ENCODE results near the gene OPCML.

OPCML gene

DNA sequence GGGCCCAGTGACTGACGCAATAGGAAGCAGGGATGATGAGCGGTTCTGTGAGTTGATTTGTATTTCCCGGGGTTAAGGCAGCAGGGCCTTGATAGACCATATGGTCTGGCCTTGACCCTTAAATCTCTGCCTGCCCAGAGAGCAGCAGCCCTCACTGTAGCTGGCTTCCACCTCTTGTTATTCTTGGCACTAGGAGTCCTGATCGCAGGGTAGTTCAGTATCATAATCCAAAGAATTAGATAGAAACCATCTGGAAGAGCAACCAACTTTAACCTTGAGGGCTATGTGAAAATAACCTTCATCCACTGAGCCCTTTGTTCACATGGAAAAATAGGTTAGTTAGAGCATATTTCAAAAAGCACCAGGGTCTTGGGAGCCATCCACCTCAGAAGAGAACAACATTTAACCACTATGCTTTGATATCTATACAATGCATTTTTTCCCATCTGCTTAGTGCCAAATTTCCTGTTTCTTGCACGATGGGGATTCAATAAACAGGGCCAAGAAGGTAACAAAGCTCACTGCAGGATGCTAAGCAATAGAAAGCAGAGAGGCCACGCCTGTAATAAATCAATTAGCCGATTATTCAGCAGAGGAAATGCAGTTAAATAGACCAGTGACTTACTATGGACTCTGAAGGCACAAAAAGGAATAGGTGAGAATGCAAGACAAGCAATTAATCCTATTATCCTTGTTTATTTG, 761.3 kb downstream of the OPCML start:
- no peaks in the 10 kb centered on the region for H3K36me3 ChIP-seq (ENCODE audit: control insufficient read depth in 2 of 2, insufficient read depth in 2 of 2, low read length in 2 of 2)
- no peak overlapping the region for H3K4me3 ChIP-seq (ENCODE audit: low read length in 2 of 2)
- peaks cover 0 to 3% of the 10 kb centered on the region in 2 donors for H3K9me3 ChIP-seq (ENCODE audit: control insufficient read depth in 2 of 2, low read length in 2 of 2)
- no peak overlapping the region for H3K27ac ChIP-seq (ENCODE audit: low read length)
- H3K4me1 ChIP-seq (ENCODE audit: control insufficient read depth, insufficient read depth, low read length), result no peaks in the 10 kb centered on the region
- no peak overlapping the region for H3K9ac ChIP-seq (ENCODE audit: low read length in 2 of 2)
- no peaks in the 10 kb centered on the region for H3K27me3 ChIP-seq (ENCODE audit: control insufficient read depth in 1 of 2, insufficient read depth in 2 of 2, low read length in 2 of 2)

DNA sequence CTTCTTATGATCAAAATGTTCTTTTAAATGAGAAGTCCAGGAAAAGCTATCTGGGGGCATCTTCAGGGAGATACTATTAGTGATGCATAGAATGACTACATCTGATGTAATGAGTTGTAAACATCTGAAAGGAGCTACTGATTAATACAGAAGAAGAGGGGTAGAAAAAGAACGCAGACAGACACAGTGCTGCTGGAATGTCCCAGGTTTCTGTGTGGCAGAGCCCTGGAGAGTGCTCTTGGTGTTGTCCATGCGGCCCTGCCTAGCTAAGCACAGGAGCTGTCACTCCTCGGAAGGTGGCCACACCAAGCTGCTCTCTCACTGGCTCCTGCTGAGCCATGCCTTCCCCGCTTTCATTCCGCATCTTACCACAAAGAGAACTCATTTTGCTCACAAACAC, 768.8 kb downstream of the OPCML start:
- H3K9me3 ChIP-seq (ENCODE audit: control insufficient read depth in 2 of 2, low read length in 2 of 2), result peaks cover 0 to 3% of the 10 kb centered on the region in 2 donors
- no peak overlapping the region for H3K9ac ChIP-seq (ENCODE audit: low read length in 2 of 2)
- no peaks in the 10 kb centered on the region for H3K36me3 ChIP-seq (ENCODE audit: control insufficient read depth in 2 of 2, insufficient read depth in 2 of 2, low read length in 2 of 2)
- no peak overlapping the region for H3K4me3 ChIP-seq (ENCODE audit: low read length in 2 of 2)
- H3K4me1 ChIP-seq (ENCODE audit: control insufficient read depth, insufficient read depth, low read length), result no peaks in the 10 kb centered on the region
- no peaks in the 10 kb centered on the region for H3K27me3 ChIP-seq (ENCODE audit: control insufficient read depth in 1 of 2, insufficient read depth in 2 of 2, low read length in 2 of 2)
- H3K27ac ChIP-seq (ENCODE audit: low read length), result no peak overlapping the region

DNA sequence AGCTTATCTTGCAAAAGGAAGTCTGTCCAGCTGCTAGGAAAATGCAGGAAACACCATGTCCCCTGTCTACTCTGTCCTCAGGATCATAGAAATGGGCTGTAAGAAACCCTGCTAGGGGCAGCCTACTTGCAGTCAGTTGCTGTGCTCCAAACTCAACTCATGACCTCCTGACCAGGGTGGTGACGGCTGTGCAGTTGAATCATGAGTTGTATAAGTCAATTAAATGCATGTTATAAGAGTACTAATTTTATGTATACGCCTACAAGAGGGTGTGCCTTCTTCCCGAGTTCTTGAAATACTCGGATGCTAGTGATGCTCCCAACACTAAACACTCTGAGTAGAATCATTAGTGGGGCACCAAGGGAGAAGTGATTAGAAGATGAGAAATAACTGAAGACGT, 776.4 kb downstream of the OPCML start:
- Histone ChIP-seq H3K36me3 (ENCODE audit: control insufficient read depth in 2 of 2, insufficient read depth in 2 of 2, low read length in 2 of 2) (no peaks in the 10 kb centered on the region), H3K4me3 (ENCODE audit: low read length in 2 of 2) (no peak overlapping the region), H3K4me1 (ENCODE audit: control insufficient read depth, insufficient read depth, low read length) (no peaks in the 10 kb centered on the region), H3K27me3 (ENCODE audit: control insufficient read depth in 1 of 2, insufficient read depth in 2 of 2, low read length in 2 of 2) (no peaks in the 10 kb centered on the region), H3K9ac (ENCODE audit: low read length in 2 of 2) (no peak overlapping the region), H3K27ac (ENCODE audit: low read length) (no peak overlapping the region), H3K9me3 (ENCODE audit: control insufficient read depth in 2 of 2, low read length in 2 of 2) (no peaks in the 10 kb centered on the region)

DNA sequence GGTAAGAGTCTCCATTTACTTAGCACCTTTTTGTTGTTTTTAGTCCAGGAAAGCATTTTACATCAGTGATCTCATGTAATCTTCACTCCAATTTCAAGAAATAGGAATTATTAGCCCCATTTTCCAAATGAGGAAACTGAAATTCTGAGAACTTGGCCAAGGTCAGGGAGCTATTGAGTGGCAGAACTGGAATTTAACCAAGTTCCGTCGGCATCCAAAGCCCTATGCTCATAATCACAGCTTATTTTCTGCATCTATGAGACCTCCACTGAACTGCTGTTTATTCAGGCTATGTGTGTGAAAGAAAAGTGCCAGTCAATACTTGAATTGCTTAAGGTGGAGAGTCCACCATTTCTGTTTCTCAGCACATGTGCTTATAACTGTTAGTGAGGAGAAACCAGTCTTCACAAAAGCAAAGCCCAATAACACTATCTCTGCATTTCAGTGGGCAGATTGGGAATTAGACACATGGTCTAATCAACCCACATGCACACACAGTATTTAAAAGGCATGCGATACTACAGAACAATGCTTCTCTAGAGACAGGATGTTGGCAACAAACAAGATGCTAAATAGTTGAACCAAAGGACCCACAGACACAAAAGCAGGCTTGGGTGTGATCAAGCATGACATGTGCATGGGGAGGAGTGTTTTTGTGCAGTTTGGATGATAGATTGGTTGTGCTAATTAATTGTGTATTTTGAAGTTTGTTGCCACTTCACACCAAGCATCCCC, 780.6 kb downstream of the OPCML start:
- no peaks in the 10 kb centered on the region for H3K4me1 ChIP-seq (ENCODE audit: control insufficient read depth, insufficient read depth, low read length)
- H3K27me3 ChIP-seq (ENCODE audit: control insufficient read depth in 1 of 2, insufficient read depth in 2 of 2, low read length in 2 of 2), result no peaks in the 10 kb centered on the region
- H3K36me3 ChIP-seq (ENCODE audit: control insufficient read depth in 2 of 2, insufficient read depth in 2 of 2, low read length in 2 of 2), result no peaks in the 10 kb centered on the region
- H3K9ac ChIP-seq (ENCODE audit: low read length in 2 of 2), result no peak overlapping the region
- H3K4me3 ChIP-seq (ENCODE audit: low read length in 2 of 2), result no peak overlapping the region
- no peaks in the 10 kb centered on the region for H3K9me3 ChIP-seq (ENCODE audit: control insufficient read depth in 2 of 2, low read length in 2 of 2)
- no peak overlapping the region for H3K27ac ChIP-seq (ENCODE audit: low read length)

DNA sequence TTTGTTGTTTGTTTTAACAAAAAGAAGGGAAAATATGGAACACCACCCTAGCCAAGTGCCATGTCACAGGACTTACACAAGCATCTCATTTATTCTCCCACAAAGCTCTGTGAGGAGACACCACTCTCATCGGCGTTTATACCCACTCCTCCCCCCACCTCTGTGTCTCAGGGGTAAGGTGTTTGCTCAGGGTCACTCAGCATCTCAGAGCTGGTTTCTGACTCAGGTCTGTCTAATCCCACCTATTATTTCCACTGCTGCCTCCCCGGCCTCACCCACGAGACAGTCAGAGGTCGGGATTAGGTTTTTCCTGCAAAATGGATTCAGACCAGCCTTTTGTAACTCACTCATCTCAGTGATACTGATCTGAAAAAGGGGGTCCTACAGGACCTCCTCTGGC, 786.0 kb downstream of the OPCML start:
- Histone ChIP-seq H3K27ac (ENCODE audit: low read length) (no peak overlapping the region), H3K36me3 (ENCODE audit: control insufficient read depth in 2 of 2, insufficient read depth in 2 of 2, low read length in 2 of 2) (no peaks in the 10 kb centered on the region), H3K27me3 (ENCODE audit: control insufficient read depth in 1 of 2, insufficient read depth in 2 of 2, low read length in 2 of 2) (peaks cover 0 to 2% of the 10 kb centered on the region in 2 donors), H3K4me3 (ENCODE audit: low read length in 2 of 2) (no peak overlapping the region), H3K9me3 (ENCODE audit: control insufficient read depth in 2 of 2, low read length in 2 of 2) (peaks cover 0 to 2% of the 10 kb centered on the region in 2 donors), H3K4me1 (ENCODE audit: control insufficient read depth, insufficient read depth, low read length) (no peaks in the 10 kb centered on the region), H3K9ac (ENCODE audit: low read length in 2 of 2) (no peak overlapping the region)

DNA sequence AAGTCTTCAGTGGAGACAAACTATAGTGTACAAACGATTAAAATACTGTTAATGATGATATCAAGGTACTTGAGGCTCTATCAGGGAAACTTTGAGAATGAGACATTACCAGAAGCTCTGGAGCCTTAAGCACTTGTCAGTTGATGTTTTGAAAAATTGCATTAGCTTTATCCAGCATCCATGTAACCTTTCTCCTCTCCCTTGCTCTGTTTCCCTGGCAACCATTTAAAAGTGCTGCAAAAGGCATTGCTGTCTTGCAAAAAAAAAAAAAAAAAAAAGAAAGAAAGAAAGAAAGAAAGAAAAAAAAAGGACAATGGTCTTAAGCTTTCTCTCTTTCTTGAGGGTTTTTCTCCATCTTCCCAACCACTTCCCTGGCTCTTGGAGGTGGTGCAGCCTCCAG, 787.0 kb downstream of the OPCML start:
- H3K4me3 ChIP-seq (ENCODE audit: low read length in 2 of 2), result no peak overlapping the region
- H3K27me3 ChIP-seq (ENCODE audit: control insufficient read depth in 1 of 2, insufficient read depth in 2 of 2, low read length in 2 of 2), result peaks cover 0 to 2% of the 10 kb centered on the region in 2 donors
- H3K27ac ChIP-seq (ENCODE audit: low read length), result no peak overlapping the region
- no peaks in the 10 kb centered on the region for H3K36me3 ChIP-seq (ENCODE audit: control insufficient read depth in 2 of 2, insufficient read depth in 2 of 2, low read length in 2 of 2)
- peaks cover 0 to 2% of the 10 kb centered on the region in 2 donors for H3K9me3 ChIP-seq (ENCODE audit: control insufficient read depth in 2 of 2, low read length in 2 of 2)
- no peak overlapping the region for H3K9ac ChIP-seq (ENCODE audit: low read length in 2 of 2)
- no peaks in the 10 kb centered on the region for H3K4me1 ChIP-seq (ENCODE audit: control insufficient read depth, insufficient read depth, low read length)

DNA sequence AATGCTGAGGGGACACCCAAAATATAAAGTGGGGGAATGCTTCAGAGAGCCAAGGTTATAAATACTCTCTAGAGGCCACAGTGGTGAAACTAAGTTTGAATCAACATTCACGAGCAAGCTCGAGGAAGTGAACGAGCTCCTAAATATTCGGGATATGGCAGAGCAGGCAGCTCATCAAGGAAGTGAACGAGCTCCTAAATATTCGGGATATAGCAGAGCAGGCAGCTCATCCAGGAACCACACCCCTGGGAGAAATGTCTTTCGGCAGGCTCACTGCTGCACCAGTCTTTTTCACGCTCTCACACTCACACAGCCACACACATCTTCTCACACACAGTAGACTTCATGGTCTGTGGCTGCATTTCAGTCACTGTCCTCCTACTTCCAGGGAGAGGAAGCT, 787.5 kb downstream of the OPCML start:
- Histone ChIP-seq H3K4me3 (ENCODE audit: low read length in 2 of 2) (no peak overlapping the region), H3K27me3 (ENCODE audit: control insufficient read depth in 1 of 2, insufficient read depth in 2 of 2, low read length in 2 of 2) (peaks cover 0 to 2% of the 10 kb centered on the region in 2 donors), H3K9me3 (ENCODE audit: control insufficient read depth in 2 of 2, low read length in 2 of 2) (peaks cover 0 to 2% of the 10 kb centered on the region in 2 donors), H3K27ac (ENCODE audit: low read length) (no peak overlapping the region), H3K4me1 (ENCODE audit: control insufficient read depth, insufficient read depth, low read length) (no peaks in the 10 kb centered on the region), H3K9ac (ENCODE audit: low read length in 2 of 2) (no peak overlapping the region), H3K36me3 (ENCODE audit: control insufficient read depth in 2 of 2, insufficient read depth in 2 of 2, low read length in 2 of 2) (no peaks in the 10 kb centered on the region)

DNA sequence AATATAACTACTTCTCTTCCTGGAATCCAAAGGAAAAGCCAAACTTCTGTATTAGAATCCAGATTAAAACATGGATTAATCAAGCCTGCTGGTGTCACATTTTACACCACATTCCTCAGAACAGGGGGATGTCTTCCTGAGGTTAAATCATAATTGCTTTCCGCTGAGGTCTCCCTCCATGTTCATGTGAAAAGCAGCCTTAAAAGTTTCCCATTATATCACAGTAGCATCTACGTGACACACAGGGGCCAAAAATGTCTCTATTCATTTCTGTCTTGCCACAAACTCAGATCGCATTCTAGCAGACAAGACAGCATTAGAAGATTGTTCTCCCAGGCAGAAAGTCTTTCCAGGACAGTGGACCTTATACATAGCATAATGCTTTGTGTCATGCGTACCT, 788.7 kb downstream of the OPCML start:
- no peak overlapping the region for H3K9ac ChIP-seq (ENCODE audit: low read length in 2 of 2)
- no peaks in the 10 kb centered on the region for H3K36me3 ChIP-seq (ENCODE audit: control insufficient read depth in 2 of 2, insufficient read depth in 2 of 2, low read length in 2 of 2)
- no peak overlapping the region for H3K4me3 ChIP-seq (ENCODE audit: low read length in 2 of 2)
- no peak overlapping the region for H3K27ac ChIP-seq (ENCODE audit: low read length)
- no peaks in the 10 kb centered on the region for H3K4me1 ChIP-seq (ENCODE audit: control insufficient read depth, insufficient read depth, low read length)
- H3K27me3 ChIP-seq (ENCODE audit: control insufficient read depth in 1 of 2, insufficient read depth in 2 of 2, low read length in 2 of 2), result peaks cover 0 to 2% of the 10 kb centered on the region in 2 donors
- peaks cover 0 to 2% of the 10 kb centered on the region in 2 donors for H3K9me3 ChIP-seq (ENCODE audit: control insufficient read depth in 2 of 2, low read length in 2 of 2)

DNA sequence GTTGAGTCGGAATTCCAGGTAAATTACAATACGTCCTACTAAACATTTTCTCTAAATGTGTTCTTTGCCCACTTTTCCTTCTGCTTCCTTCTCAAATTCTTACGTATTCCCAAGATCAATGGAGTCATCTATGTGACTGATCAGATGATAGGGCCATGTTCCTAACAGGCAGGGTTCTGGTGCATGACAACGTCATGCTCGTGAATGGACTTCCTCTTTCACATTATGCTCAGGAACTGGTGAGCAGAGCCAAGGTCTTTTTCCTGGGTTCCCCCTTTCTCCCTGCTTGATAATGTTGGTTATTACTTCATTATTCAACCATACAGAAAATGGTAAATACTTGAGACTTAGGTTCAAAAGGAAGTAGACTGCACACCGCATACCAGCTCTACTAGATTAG, 789.4 kb downstream of the OPCML start:
- Histone ChIP-seq H3K27ac (ENCODE audit: low read length) (no peak overlapping the region), H3K27me3 (ENCODE audit: control insufficient read depth in 1 of 2, insufficient read depth in 2 of 2, low read length in 2 of 2) (peaks cover 0 to 2% of the 10 kb centered on the region in 2 donors), H3K4me3 (ENCODE audit: low read length in 2 of 2) (no peak overlapping the region), H3K9ac (ENCODE audit: low read length in 2 of 2) (no peak overlapping the region), H3K4me1 (ENCODE audit: control insufficient read depth, insufficient read depth, low read length) (no peaks in the 10 kb centered on the region), H3K9me3 (ENCODE audit: control insufficient read depth in 2 of 2, low read length in 2 of 2) (peaks cover 0 to 2% of the 10 kb centered on the region in 2 donors), H3K36me3 (ENCODE audit: control insufficient read depth in 2 of 2, insufficient read depth in 2 of 2, low read length in 2 of 2) (no peaks in the 10 kb centered on the region)

DNA sequence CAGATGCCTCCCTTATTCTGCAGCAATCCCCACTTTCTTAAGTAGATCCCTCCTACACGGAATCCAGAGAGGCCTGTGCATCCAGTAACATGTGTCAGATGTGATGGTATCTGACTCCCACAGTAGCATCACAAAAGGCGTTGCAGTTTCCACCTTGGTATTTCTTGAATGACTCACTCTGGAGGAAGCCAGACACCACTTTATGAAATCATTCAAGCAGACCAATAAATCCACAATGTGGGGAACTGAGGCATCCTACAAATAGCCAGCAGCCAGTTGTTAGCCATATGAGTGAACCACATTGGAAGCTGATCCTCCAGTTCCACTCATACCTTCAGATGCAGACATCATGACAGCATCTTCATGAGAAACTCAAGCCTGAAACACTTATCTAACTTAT, 798.1 kb downstream of the OPCML start:
- H3K36me3 ChIP-seq (ENCODE audit: control insufficient read depth in 2 of 2, insufficient read depth in 2 of 2, low read length in 2 of 2), result no peaks in the 10 kb centered on the region
- no peaks in the 10 kb centered on the region for H3K27me3 ChIP-seq (ENCODE audit: control insufficient read depth in 1 of 2, insufficient read depth in 2 of 2, low read length in 2 of 2)
- no peak overlapping the region for H3K9ac ChIP-seq (ENCODE audit: low read length in 2 of 2)
- no peaks in the 10 kb centered on the region for H3K4me1 ChIP-seq (ENCODE audit: control insufficient read depth, insufficient read depth, low read length)
- H3K9me3 ChIP-seq (ENCODE audit: control insufficient read depth in 2 of 2, low read length in 2 of 2), result no peaks in the 10 kb centered on the region
- no peak overlapping the region for H3K27ac ChIP-seq (ENCODE audit: low read length)
- no peak overlapping the region for H3K4me3 ChIP-seq (ENCODE audit: low read length in 2 of 2)

DNA sequence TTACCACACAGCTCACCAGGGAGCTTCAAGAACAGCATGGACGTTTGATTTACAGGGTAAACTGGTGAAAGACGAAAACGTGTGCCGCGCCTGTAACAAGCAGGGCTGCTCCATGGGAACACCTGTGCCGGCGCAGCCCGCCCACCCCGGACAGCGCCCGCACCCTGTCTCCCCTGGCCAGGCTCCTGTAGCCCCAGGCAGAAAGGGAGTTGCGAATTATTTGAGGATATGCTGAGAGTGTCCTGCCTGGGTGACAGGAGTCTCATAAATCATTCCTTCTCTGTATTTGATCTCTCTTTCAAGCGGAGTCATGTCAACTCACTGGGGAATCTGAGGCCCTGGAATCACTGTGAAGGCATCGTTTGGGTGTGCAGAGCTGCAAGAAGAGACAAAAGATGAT, 804.3 kb downstream of the OPCML start:
- no peaks in the 10 kb centered on the region for H3K9me3 ChIP-seq (ENCODE audit: control insufficient read depth in 2 of 2, low read length in 2 of 2)
- no peaks in the 10 kb centered on the region for H3K27me3 ChIP-seq (ENCODE audit: control insufficient read depth in 1 of 2, insufficient read depth in 2 of 2, low read length in 2 of 2)
- no peaks in the 10 kb centered on the region for H3K4me1 ChIP-seq (ENCODE audit: control insufficient read depth, insufficient read depth, low read length)
- H3K4me3 ChIP-seq (ENCODE audit: low read length in 2 of 2), result no peak overlapping the region
- H3K9ac ChIP-seq (ENCODE audit: low read length in 2 of 2), result no peak overlapping the region
- no peak overlapping the region for H3K27ac ChIP-seq (ENCODE audit: low read length)
- H3K36me3 ChIP-seq (ENCODE audit: control insufficient read depth in 2 of 2, insufficient read depth in 2 of 2, low read length in 2 of 2), result no peaks in the 10 kb centered on the region

Data from stomach smooth muscle (tissue), 2 donors.